C4-2B (cell line): ENCODE data around the gene SRPK1.

Experiments used
- ZFX ChIP-seq: fragments of 450-650 bp; IDR thresholded peaks from 2 replicates; pipeline ENCODE4 v1.6.1; 2017
- TF ChIP-seq, protein P1 (sequence below): fragments of 450-650 bp; conservative IDR thresholded peaks from 2 replicates; pipeline ENCODE4 v1.5.1; 2017; ENCODE audit warnings: mild to moderate bottlenecking

DNA sequence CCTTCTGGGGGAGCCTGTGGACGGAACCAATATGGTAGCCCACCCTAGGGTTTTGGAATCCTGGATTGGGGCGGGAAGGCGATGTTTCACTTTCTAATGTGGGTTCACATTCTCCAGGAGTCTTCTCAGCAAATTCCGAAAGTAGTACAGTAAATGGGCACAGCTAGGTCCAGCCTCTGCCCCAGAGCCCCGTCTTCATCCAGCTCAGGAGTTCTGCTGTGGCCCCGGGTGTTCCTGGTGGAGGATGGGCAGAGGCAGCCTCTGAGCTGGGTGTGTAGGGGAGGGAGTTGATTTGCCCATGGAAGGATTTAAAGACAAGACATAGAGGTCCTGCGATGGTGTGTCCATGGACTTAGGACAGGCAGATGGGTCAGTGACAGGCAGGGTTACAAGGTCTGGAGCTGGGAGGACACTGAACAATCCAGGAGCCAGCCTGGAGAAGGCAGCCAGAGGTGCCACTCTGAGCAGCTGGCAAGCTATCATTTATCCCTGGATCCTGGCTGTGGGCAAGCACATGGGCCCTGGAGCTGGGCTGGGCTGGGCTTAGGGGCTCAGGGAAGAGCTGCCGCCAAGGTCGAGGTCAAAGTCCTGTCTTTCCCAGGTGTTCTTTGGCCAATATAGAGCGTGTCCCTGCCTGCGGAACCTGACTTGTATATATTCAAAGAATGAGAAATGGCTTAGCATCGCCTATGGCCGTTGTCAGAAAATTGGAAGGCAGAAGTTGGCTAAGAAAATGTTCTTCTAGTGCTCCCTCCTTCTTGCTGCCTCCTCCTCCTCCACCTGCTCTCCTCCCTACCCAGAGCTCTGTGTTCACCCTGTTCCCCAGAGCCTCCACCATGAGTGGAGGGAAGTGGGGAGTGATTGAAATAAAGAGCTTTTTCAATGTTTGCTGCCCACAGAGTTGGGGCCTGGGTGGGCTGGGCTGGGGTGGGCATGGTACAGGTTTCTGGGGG, 133.4 kb downstream of the SRPK1 start:
- TF ChIP-seq, protein P1, sequence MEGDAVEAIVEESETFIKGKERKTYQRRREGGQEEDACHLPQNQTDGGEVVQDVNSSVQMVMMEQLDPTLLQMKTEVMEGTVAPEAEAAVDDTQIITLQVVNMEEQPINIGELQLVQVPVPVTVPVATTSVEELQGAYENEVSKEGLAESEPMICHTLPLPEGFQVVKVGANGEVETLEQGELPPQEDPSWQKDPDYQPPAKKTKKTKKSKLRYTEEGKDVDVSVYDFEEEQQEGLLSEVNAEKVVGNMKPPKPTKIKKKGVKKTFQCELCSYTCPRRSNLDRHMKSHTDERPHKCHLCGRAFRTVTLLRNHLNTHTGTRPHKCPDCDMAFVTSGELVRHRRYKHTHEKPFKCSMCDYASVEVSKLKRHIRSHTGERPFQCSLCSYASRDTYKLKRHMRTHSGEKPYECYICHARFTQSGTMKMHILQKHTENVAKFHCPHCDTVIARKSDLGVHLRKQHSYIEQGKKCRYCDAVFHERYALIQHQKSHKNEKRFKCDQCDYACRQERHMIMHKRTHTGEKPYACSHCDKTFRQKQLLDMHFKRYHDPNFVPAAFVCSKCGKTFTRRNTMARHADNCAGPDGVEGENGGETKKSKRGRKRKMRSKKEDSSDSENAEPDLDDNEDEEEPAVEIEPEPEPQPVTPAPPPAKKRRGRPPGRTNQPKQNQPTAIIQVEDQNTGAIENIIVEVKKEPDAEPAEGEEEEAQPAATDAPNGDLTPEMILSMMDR = no peak
- no peak for TF ChIP-seq ZFX
